HEK293 (cell line): Measurements from ENCODE around the gene CDC27.
A peak's percentile ranks its signal among the peaks of the same experiment; 100 is the strongest.

Experiments
- CTCF ChIA-PET: fragments of 350-600 bp; formaldehyde crosslinking; extraction: SDS; loops from one replicate; lab custom pipeline; 2021; ENCODE audit warnings: antibody characterized with exemption; lab: Yijun Ruan, JAX
- POLR2A ChIA-PET: fragments of 300-600 bp; formaldehyde crosslinking; extraction: SDS; loops from one replicate; lab custom pipeline; 2020; ENCODE audit warnings: antibody characterized with exemption, inconsistent platforms; lab: Yijun Ruan, JAX
- H3K27ac ChIP-seq: fragments of 200-500 bp; sonication (Bioruptor generic); 2 replicates; pipeline ENCODE4 v1.5.1; 2014; ENCODE audit warnings: low read depth, low read length, control low read depth, inconsistent platforms; ENCODE audit errors: extremely low read depth
- H3K36me3 ChIP-seq, 2 experiments: fragments of 200-500 bp in 1 of 2; sonication (Bioruptor generic) in 1 of 2; 1 replicate in 1 of 2; 2 replicates in 1 of 2; pipeline ENCODE4 v1.5.1; 2014 to 2017; ENCODE audit warnings: inconsistent platforms in 2 of 2, low read length in 2 of 2; ENCODE audit not compliant: control insufficient read depth in 2 of 2, insufficient read depth in 1 of 2
- H3K4me1 ChIP-seq: fragments of 200-500 bp; sonication (Bioruptor generic); 2 replicates; pipeline ENCODE4 v1.5.1; 2014; ENCODE audit warnings: mild to moderate bottlenecking, low read length, inconsistent platforms; ENCODE audit not compliant: control insufficient read depth, insufficient read depth
- H3K4me3 ChIP-seq: 2 replicates; pipeline ENCODE4 v1.5.1; 2011; ENCODE audit warnings: low read depth, mild to moderate bottlenecking, control low read depth, low read length, moderate library complexity
- H3K9me3 ChIP-seq: fragments of 200-500 bp; sonication (Bioruptor generic); 2 replicates; pipeline ENCODE4 v1.5.1; 2014; ENCODE audit warnings: low read depth, low read length, inconsistent platforms; ENCODE audit not compliant: control insufficient read depth, insufficient read depth
- IKZF3 ChIP-seq: fragments of 450-650 bp; IDR thresholded peaks from 2 replicates; pipeline ENCODE4 v1.5.0; 2018; ENCODE audit warnings: missing biosample characterization, mild to moderate bottlenecking, missing genetic modification characterization, moderate library complexity
- INSM2 ChIP-seq: fragments of 450-650 bp; formaldehyde crosslinking; IDR thresholded peaks from 2 replicates; pipeline ENCODE4 v1.5.1; 2016; ENCODE audit warnings: missing biosample characterization, missing genetic modification characterization
- PRDM1 ChIP-seq: fragments of 450-650 bp; formaldehyde crosslinking; IDR thresholded peaks from 2 replicates; pipeline ENCODE4; 2016; ENCODE audit warnings: missing biosample characterization, missing genetic modification characterization
- PRDM6 ChIP-seq: fragments of 450-650 bp; formaldehyde crosslinking; IDR thresholded peaks from 2 replicates; pipeline ENCODE4 v1.5.1; 2017; ENCODE audit warnings: missing biosample characterization, missing genetic modification characterization
- TSHZ1 ChIP-seq: fragments of 450-650 bp; formaldehyde crosslinking; IDR thresholded peaks from 2 replicates; pipeline ENCODE4 v1.5.1; 2016; ENCODE audit warnings: missing biosample characterization, missing genetic modification characterization, borderline replicate concordance
- ZBTB8A ChIP-seq: fragments of 450-650 bp; formaldehyde crosslinking; IDR thresholded peaks from 2 replicates; pipeline ENCODE4 v1.5.1; 2016; ENCODE audit warnings: missing biosample characterization, missing genetic modification characterization
- ZFHX2 ChIP-seq: fragments of 450-650 bp; formaldehyde crosslinking; conservative IDR thresholded peaks from 2 replicates; pipeline ENCODE4 v1.5.1; 2016; ENCODE audit warnings: missing biosample characterization, missing genetic modification characterization
- ZNF112 ChIP-seq: fragments of 450-650 bp; formaldehyde crosslinking; IDR thresholded peaks from 2 replicates; pipeline ENCODE4 v1.5.0; 2017; ENCODE audit warnings: missing biosample characterization, missing genetic modification characterization
- ZNF140 ChIP-seq: fragments of 450-650 bp; formaldehyde crosslinking; IDR thresholded peaks from 2 replicates; pipeline ENCODE4 v1.5.1; 2016; ENCODE audit warnings: missing biosample characterization, missing genetic modification characterization
- ZNF169 ChIP-seq: fragments of 450-650 bp; formaldehyde crosslinking; IDR thresholded peaks from 2 replicates; pipeline ENCODE4 v1.5.1; 2016; ENCODE audit warnings: missing biosample characterization, missing genetic modification characterization
- ZNF280C ChIP-seq: fragments of 450-650 bp; formaldehyde crosslinking; IDR thresholded peaks from 2 replicates; pipeline ENCODE4 v1.5.1; 2016; ENCODE audit warnings: missing biosample characterization, missing genetic modification characterization
- ZNF624 ChIP-seq: fragments of 450-650 bp; formaldehyde crosslinking; IDR thresholded peaks from 2 replicates; pipeline ENCODE4 v1.5.1; 2017; ENCODE audit warnings: missing biosample characterization, missing genetic modification characterization
- ZNF629 ChIP-seq: fragments of 450-650 bp; formaldehyde crosslinking; IDR thresholded peaks from 2 replicates; pipeline ENCODE4 v1.5.1; 2017; ENCODE audit warnings: missing biosample characterization, missing genetic modification characterization
- ZNF660 ChIP-seq: fragments of 450-650 bp; IDR thresholded peaks from 2 replicates; pipeline ENCODE4 v1.5.1; 2018; ENCODE audit warnings: missing biosample characterization, mild to moderate bottlenecking, missing genetic modification characterization
- ZNF707 ChIP-seq: fragments of 450-650 bp; formaldehyde crosslinking; IDR thresholded peaks from 2 replicates; pipeline ENCODE4 v1.5.1; 2016; ENCODE audit warnings: missing biosample characterization, missing genetic modification characterization
- ZSCAN18 ChIP-seq: fragments of 450-650 bp; formaldehyde crosslinking; IDR thresholded peaks from 2 replicates; pipeline ENCODE4 v1.5.1; 2016; ENCODE audit warnings: missing biosample characterization, missing genetic modification characterization
- TF ChIP-seq, protein P1 (sequence below): fragments of 450-650 bp; formaldehyde crosslinking; IDR thresholded peaks from 2 replicates; pipeline ENCODE4 v1.5.1; 2016; ENCODE audit warnings: missing biosample characterization, missing genetic modification characterization
- TF ChIP-seq, protein P2 (sequence below): fragments of 450-650 bp; formaldehyde crosslinking; IDR thresholded peaks from 2 replicates; pipeline ENCODE4 v1.5.1; 2016; ENCODE audit warnings: missing biosample characterization, missing genetic modification characterization

The CDC27 gene

DNA sequence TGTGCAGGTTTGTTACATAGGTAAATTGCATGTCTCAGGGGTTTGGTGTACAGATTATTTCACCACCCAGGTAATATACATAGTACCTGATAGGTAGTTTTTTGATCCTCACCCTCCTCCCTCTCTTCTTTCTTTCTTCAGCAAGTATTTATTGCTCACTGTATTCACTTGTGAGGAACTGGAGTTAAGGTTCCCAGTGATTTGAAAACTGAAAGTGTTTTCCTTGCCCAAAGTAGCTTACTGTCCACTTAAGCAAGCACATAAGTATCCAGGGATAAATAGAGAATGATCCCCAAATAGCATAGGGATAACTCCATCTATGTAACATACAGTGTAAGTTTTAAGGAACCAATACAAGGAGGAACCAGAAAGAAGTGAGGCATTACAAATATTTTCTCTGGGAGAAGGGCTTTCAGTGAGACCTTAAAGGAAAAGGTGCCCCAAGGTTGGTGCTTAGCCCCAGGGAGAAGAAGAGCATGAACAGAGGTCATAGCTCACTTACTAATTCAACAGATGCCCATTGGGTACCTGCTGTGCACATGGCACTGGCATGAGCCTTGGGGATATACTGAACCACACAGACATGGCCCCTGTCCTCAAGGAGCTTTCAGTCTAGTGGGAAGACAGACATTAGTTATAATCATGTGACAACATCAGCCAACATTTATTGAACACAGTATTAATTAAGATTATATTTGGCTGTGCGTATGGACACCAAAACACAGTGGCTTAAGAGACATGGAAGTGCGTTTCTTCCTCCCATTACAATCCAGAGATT, 37.0 kb upstream of the CDC27 start:
- H3K4me3 ChIP-seq, result no peak overlapping the region
- ChIA-PET POLR2A (no interaction called here), CTCF (interaction anchor here (0.8 to 2.1 kb wide), 2 partner anchors 86 to 89 kb away, joined by 3 to 14 read pairs; no protein-coding TSS in a partner anchor)
- H3K27ac ChIP-seq, result no peak overlapping the region; the same call in 1 of the 2 replicates
- no peaks in the 10 kb centered on the region for H3K36me3 ChIP-seq
- H3K9me3 ChIP-seq, result no peaks in the 10 kb centered on the region
- H3K4me1 ChIP-seq, result peaks cover 2% of the 10 kb centered on the region; the same call in 1 of the 2 replicates
- TF ChIP-seq ZFHX2 (tag by site-specific recombination) (no peak), ZSCAN18 (tag by site-specific recombination) (no peak), ZNF169 (tag by site-specific recombination) (no peak), ZNF624 (tag by site-specific recombination) (no peak)
- TF ChIP-seq, protein P1, sequence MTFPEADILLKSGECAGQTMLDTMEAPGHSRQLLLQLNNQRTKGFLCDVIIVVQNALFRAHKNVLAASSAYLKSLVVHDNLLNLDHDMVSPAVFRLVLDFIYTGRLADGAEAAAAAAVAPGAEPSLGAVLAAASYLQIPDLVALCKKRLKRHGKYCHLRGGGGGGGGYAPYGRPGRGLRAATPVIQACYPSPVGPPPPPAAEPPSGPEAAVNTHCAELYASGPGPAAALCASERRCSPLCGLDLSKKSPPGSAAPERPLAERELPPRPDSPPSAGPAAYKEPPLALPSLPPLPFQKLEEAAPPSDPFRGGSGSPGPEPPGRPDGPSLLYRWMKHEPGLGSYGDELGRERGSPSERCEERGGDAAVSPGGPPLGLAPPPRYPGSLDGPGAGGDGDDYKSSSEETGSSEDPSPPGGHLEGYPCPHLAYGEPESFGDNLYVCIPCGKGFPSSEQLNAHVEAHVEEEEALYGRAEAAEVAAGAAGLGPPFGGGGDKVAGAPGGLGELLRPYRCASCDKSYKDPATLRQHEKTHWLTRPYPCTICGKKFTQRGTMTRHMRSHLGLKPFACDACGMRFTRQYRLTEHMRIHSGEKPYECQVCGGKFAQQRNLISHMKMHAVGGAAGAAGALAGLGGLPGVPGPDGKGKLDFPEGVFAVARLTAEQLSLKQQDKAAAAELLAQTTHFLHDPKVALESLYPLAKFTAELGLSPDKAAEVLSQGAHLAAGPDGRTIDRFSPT (tag by site-specific recombination), result no peak
- TF ChIP-seq, protein P2, sequence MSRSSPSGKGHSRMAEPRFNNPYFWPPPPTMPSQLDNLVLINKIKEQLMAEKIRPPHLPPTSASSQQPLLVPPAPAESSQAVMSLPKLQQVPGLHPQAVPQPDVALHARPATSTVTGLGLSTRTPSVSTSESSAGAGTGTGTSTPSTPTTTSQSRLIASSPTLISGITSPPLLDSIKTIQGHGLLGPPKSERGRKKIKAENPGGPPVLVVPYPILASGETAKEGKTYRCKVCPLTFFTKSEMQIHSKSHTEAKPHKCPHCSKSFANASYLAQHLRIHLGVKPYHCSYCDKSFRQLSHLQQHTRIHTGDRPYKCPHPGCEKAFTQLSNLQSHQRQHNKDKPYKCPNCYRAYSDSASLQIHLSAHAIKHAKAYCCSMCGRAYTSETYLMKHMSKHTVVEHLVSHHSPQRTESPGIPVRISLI (tag by site-specific recombination), result 0 out of 2 replicates have a peak, but pooled peaks have one; percentile 3

DNA sequence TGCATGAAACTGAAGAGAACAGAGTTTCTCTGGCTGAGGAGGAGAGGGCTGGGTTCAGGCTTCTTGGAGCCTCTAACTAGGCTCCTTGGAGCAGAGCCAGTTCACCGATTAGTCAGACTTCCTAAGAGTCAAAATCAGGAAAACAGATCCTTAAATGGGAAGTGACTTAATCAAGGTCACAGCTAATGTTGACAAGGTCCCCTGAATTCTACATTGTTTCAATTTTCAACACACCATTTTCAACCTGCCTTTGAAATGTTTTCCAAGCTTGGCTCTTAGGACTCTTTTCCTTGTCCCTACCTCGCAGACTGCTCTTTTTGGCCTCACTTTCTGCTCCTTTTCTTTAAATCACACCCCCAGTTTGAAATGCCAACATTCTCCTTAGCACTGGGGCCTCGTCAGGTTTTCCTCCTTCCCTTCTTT, 36.4 kb upstream of the CDC27 start:
- H3K4me3 ChIP-seq, result no peak overlapping the region
- H3K36me3 ChIP-seq, result no peaks in the 10 kb centered on the region
- POLR2A ChIA-PET, result interaction anchor here (0.7 kb wide), 1 partner anchor 36 kb away, joined by 3 read pairs; the partner anchor contains the start of gene CDC27
- CTCF ChIA-PET, result interaction anchor here (0.8 to 2.1 kb wide), 3 partner anchors 27 to 90 kb away, joined by 3 to 14 read pairs (median 3); no protein-coding TSS in a partner anchor
- H3K4me1 ChIP-seq, result peaks cover 2% of the 10 kb centered on the region; the same call in 1 of the 2 replicates
- H3K9me3 ChIP-seq, result no peaks in the 10 kb centered on the region
- H3K27ac ChIP-seq, result peak overlapping the region; percentile 39; the same call in 1 of the 2 replicates
- TF ChIP-seq PRDM1 (tag by site-specific recombination), result 0 out of 2 replicates have a peak, but pooled peaks have one; percentile 20
- no peak for TF ChIP-seq INSM2 (tag by site-specific recombination)
- TF ChIP-seq ZNF629 (tag by site-specific recombination), result peak; percentile 53; the same call in 1 of the 2 replicates
- 0 out of 2 replicates have a peak, but pooled peaks have one; percentile 3 for TF ChIP-seq ZNF112 (tag by site-specific recombination)
- no peak for TF ChIP-seq ZNF707 (tag by site-specific recombination)
- TF ChIP-seq ZBTB8A, result peak; percentile 59
- 0 out of 2 replicates have a peak, but pooled peaks have one; percentile 13 for TF ChIP-seq TSHZ1 (tag by site-specific recombination)
- peak; percentile 85 for TF ChIP-seq ZNF660
- TF ChIP-seq PRDM6, result peak; percentile 90
- no peak for TF ChIP-seq ZNF140 (tag by site-specific recombination)
- peak; percentile 17; the same call in 1 of the 2 replicates for TF ChIP-seq IKZF3 (tag by site-specific recombination)
- no peak for TF ChIP-seq ZNF280C (tag by site-specific recombination)
